ENCODE data around the gene CYP27C1.

The CYP27C1 gene

GRCh38 chr2:127137225-127137624 is 82.9 kb downstream of the CYP27C1 start:
- TF ChIP-seq PAX5 (IDR thresholded peaks at IDR 0.05; ENCODE audit: insufficient read depth, low read length, severe bottlenecking): no peak
- TF ChIP-seq TAF1 (IDR thresholded peaks at IDR 0.05; ENCODE audit: low read depth, low read length): no peak
- no peak for TF ChIP-seq POU2F2 (IDR thresholded peaks at IDR 0.05; ENCODE audit: low read depth, low read length)
- TF ChIP-seq SPI1 (IDR thresholded peaks at IDR 0.05; ENCODE audit: low read depth, low read length): no peak
- TF ChIP-seq POLR2A (IDR thresholded peaks at IDR 0.05; ENCODE audit: low read depth, low read length): no peak
- no peak for TF ChIP-seq POLR2AphosphoS5 (IDR thresholded peaks at IDR 0.05; ENCODE audit: low read depth, low read length)
- DNase-seq (ENCODE audit: insufficient read length, low spot score) (no peak), FAIRE-seq (no peak)

- no peak for FAIRE-seq
- TF ChIP-seq POLR2A (IDR thresholded peaks at IDR 0.05; ENCODE audit: low read depth, low read length): no peak
- TF ChIP-seq TAF1 (IDR thresholded peaks at IDR 0.05; ENCODE audit: low read depth, low read length): no peak
- no peak for TF ChIP-seq PAX5 (IDR thresholded peaks at IDR 0.05; ENCODE audit: insufficient read depth, low read length, severe bottlenecking)
- TF ChIP-seq POU2F2 (IDR thresholded peaks at IDR 0.05; ENCODE audit: low read depth, low read length): no peak
- no peak for TF ChIP-seq POLR2AphosphoS5 (IDR thresholded peaks at IDR 0.05; ENCODE audit: low read depth, low read length)
- no peak for TF ChIP-seq SPI1 (IDR thresholded peaks at IDR 0.05; ENCODE audit: low read depth, low read length)
- no peak for DNase-seq (ENCODE audit: insufficient read length, low spot score)
Measured at GRCh38 chr2:127134833-127135830, 85.0 kb downstream of the CYP27C1 start.

GRCh38 chr2:127134235-127134634 is 85.9 kb downstream of the CYP27C1 start:
- no peak for FAIRE-seq
- DNase-seq (ENCODE audit: insufficient read length, low spot score): no peak
- TF ChIP-seq POLR2A (IDR thresholded peaks at IDR 0.05; ENCODE audit: low read depth, low read length) (no peak), PAX5 (IDR thresholded peaks at IDR 0.05; ENCODE audit: insufficient read depth, low read length, severe bottlenecking) (no peak), POLR2AphosphoS5 (IDR thresholded peaks at IDR 0.05; ENCODE audit: low read depth, low read length) (no peak), TAF1 (IDR thresholded peaks at IDR 0.05; ENCODE audit: low read depth, low read length) (no peak), SPI1 (IDR thresholded peaks at IDR 0.05; ENCODE audit: low read depth, low read length) (no peak), POU2F2 (IDR thresholded peaks at IDR 0.05; ENCODE audit: low read depth, low read length) (no peak)

Data from GM12891 (cell line).